ENCODE results near the gene LINC01488. TPM values are rescaled to one million over a fixed set of nuclear protein-coding genes. Genes with fewer than 3 reads are reported as not detected.

Gene LINC01488
- total and polyA plus RNA-seq, 10 of the 15 experiments (the other 5 are each of a cell fraction or from before 2014, with no cell fraction given) = not detected

DNA sequence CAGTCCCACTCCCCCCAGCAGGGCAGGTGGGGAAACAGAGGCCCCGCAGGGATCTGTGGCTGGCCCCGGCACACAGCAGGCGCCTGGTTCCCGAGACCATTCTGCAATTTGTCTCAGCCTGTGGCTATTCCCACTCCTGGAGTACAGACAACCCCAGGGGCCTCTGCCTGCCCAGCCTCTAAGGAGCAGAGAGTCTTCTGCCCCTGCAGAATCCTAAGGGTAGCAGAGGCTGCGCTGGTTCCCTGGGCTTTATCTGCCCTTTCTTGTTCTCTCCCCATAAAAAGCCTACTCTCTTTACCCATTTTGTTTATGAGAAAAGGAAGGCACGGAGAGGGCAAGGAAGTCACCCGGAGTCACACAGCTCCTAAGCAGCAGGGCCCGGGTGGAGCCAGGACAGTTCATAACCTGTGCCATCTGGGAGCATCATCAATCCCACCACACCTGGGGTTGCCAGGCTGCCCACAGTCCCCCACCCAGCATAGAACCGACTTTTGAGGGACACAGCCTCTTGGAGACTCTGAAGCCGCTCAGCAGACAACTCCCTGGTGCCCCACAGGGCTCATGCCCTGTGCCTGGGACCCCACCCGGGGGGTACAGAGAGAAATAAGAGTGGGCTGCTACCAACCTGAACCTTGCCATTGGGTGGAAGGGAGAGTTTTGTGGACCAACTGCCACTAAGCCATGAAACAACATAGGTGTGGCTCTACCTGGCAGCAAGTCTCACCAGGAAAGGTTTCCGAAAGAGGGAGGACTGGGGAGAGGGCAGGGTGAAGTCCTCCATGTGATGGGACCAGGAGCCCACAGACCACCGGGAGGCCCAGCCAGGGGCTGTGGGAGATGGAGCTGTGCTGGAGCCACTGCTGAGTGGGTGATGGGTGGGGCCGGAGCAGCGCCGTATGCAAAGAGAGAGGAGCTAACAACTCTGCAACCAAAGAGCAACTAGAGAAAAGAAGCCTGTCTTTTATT lies 17.2 kb upstream of the LINC01488 start:
- no peak overlapping the region for H3K4me3 ChIP-seq
- H4K20me1 ChIP-seq (ENCODE audit: control insufficient read depth, insufficient read depth) = no peaks in the 10 kb centered on the region
- no peaks in the 10 kb centered on the region; a peak in 1 of 4 replicates for H3K27me3 ChIP-seq (replicated peaks in 1 of 2; ENCODE audit: control insufficient read depth in 2 of 2, insufficient read depth in 2 of 2, low read length in 1 of 2)
- H3K9ac ChIP-seq (ENCODE audit: control insufficient read depth, insufficient read depth, low read length) = no peak overlapping the region
- POLR2A ChIA-PET = no interaction called here
- no peak overlapping the region for H3K4me2 ChIP-seq (ENCODE audit: control insufficient read depth, insufficient read depth)
- H3K36me3 ChIP-seq (ENCODE audit: control insufficient read depth in 2 of 2, insufficient read depth in 2 of 2, low read length in 1 of 2) = no peaks in the 10 kb centered on the region
- BruUV-seq (replicated peaks) = no TSS peak
- DNase-seq (ENCODE audit: low read depth, low spot score) (no peak), ATAC-seq (no peak), FAIRE-seq (no peak)
- H3K4me1 ChIP-seq (ENCODE audit: control insufficient read depth, insufficient read depth, low read length) = peaks cover 15% of the 10 kb centered on the region
- no peak overlapping the region for H3K27ac ChIP-seq (ENCODE audit: control insufficient read depth, insufficient read depth)
- no peak overlapping the region for H2AFZ ChIP-seq (ENCODE audit: control insufficient read depth, low read depth, low read length)
- H3K79me2 ChIP-seq (ENCODE audit: control insufficient read depth, insufficient read depth, low read length) = no peaks in the 10 kb centered on the region
- WGBS (ENCODE audit: insufficient coverage, insufficient replicate concordance, low lambda C conversion rate, missing lambda C conversion rate) = 49% methylated on average over 16 of the region's 16 CpGs
- SMC1A ChIA-PET (ENCODE audit: uncharacterized antibody, unreplicated experiment) = no interaction called here
- peaks cover 2% of the 10 kb centered on the region; the same call in 1 of the 3 replicates for H3K9me3 ChIP-seq (replicated peaks; ENCODE audit: control insufficient read depth, insufficient read depth, low read length)
- in situ Hi-C loops (cut with MboI) = no loop called here
- TF ChIP-seq ESRRA (IDR thresholded peaks at IDR 0.05; ENCODE audit: low read length) (no peak), EED (IDR thresholded peaks at IDR 0.05; ENCODE audit: low read depth) (no peak), SIN3A (IDR thresholded peaks at IDR 0.05; ENCODE audit: low read depth, low read length) (no peak), ZSCAN29 (IDR thresholded peaks at IDR 0.05) (no peak), SIX5 (IDR thresholded peaks at IDR 0.05; ENCODE audit: low read depth, low read length, severe bottlenecking) (no peak)
- CTCF ChIA-PET = no interaction called here
- RAD21 ChIA-PET (ENCODE audit: unreplicated experiment) = no interaction called here
- intact Hi-C loops (cut with micrococcal nuclease; ENCODE audit: unreplicated experiment) = no loop called here

DNA sequence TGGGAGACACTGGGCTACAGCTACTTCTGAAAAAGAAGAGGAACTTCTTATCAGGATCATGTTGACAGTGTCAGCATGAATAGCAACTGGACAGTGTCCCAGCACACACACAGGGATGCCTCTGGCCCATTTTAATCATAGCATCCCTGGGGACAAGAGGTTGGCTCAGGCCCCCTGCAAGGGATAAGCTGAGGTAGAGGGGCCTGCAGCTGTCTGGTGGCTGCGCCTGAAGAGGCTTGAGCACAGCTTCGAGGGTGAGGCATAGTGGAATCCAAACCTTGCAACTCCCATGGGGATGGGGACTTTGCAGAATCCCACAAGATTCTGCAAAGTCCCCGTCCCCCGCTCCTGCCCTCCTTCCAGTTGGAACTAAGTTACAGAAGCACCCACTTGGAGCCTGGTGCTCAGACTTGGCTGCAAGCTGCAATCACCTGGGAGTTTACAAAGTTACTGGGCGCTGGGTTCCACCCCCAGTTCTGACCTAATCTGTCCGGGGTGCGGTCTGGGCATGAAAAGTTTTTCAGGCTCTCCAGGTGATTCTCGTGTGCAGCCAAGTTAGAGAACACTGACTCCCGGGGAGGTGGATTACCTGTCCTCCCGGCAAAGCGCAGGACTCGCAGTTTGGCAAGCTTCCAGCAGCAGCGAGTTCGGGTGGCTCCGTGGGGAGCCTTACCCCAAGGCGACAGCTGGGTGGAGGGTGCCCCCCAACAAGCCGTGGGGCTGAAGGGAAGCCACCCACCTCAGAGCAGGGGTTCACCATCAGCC lies 16.0 kb upstream of the LINC01488 start:
- ChIA-PET CTCF (no interaction called here), SMC1A (ENCODE audit: uncharacterized antibody, unreplicated experiment) (interaction anchor here (1.1 kb wide), 1 partner anchor 172 kb away, joined by 3 read pairs; no protein-coding TSS in a partner anchor), POLR2A (no interaction called here), RAD21 (ENCODE audit: unreplicated experiment) (no interaction called here)
- no peak overlapping the region for H3K4me3 ChIP-seq
- DNase-seq (ENCODE audit: low read depth, low spot score) = no peak
- H3K9ac ChIP-seq (ENCODE audit: control insufficient read depth, insufficient read depth, low read length) = no peak overlapping the region
- intact Hi-C loops (cut with micrococcal nuclease; ENCODE audit: unreplicated experiment) = no loop called here
- ATAC-seq = no peak
- H3K4me1 ChIP-seq (ENCODE audit: control insufficient read depth, insufficient read depth, low read length) = peaks cover 15% of the 10 kb centered on the region
- H3K4me2 ChIP-seq (ENCODE audit: control insufficient read depth, insufficient read depth) = no peak overlapping the region
- no peaks in the 10 kb centered on the region for H3K79me2 ChIP-seq (ENCODE audit: control insufficient read depth, insufficient read depth, low read length)
- H3K36me3 ChIP-seq (ENCODE audit: control insufficient read depth in 2 of 2, insufficient read depth in 2 of 2, low read length in 1 of 2) = no peaks in the 10 kb centered on the region
- no TSS peak for BruUV-seq (replicated peaks)
- H3K27ac ChIP-seq (ENCODE audit: control insufficient read depth, insufficient read depth) = no peak overlapping the region
- H2AFZ ChIP-seq (ENCODE audit: control insufficient read depth, low read depth, low read length) = no peak overlapping the region
- WGBS (ENCODE audit: insufficient coverage, insufficient replicate concordance, low lambda C conversion rate, missing lambda C conversion rate) = 44% methylated on average over 17 of the region's 17 CpGs
- H3K9me3 ChIP-seq (replicated peaks; ENCODE audit: control insufficient read depth, insufficient read depth, low read length) = peaks cover 2% of the 10 kb centered on the region; the same call in 1 of the 3 replicates
- H3K27me3 ChIP-seq (replicated peaks in 1 of 2; ENCODE audit: control insufficient read depth in 2 of 2, insufficient read depth in 2 of 2, low read length in 1 of 2) = no peaks in the 10 kb centered on the region; a peak in 1 of 4 replicates
- in situ Hi-C loops (cut with MboI) = no loop called here
- no peak for FAIRE-seq
- no peaks in the 10 kb centered on the region for H4K20me1 ChIP-seq (ENCODE audit: control insufficient read depth, insufficient read depth)
- TF ChIP-seq IRF4 (IDR thresholded peaks at IDR 0.05; ENCODE audit: low read depth, low read length) = no peak
- no peak for TF ChIP-seq RAD21 (IDR thresholded peaks at IDR 0.05; ENCODE audit: insufficient read depth, low read depth, low read length)
- TF ChIP-seq ZBTB33 (IDR thresholded peaks at IDR 0.05) = no peak
- no peak for TF ChIP-seq PAX8 (IDR thresholded peaks at IDR 0.05)
- TF ChIP-seq, protein P1, sequence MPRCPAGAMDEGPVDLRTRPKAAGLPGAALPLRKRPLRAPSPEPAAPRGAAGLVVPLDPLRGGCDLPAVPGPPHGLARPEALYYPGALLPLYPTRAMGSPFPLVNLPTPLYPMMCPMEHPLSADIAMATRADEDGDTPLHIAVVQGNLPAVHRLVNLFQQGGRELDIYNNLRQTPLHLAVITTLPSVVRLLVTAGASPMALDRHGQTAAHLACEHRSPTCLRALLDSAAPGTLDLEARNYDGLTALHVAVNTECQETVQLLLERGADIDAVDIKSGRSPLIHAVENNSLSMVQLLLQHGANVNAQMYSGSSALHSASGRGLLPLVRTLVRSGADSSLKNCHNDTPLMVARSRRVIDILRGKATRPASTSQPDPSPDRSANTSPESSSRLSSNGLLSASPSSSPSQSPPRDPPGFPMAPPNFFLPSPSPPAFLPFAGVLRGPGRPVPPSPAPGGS (IDR thresholded peaks at IDR 0.05; ENCODE audit: borderline replicate concordance, insufficient read depth, low read depth, low read length, poor library complexity, severe bottlenecking) = no peak
- no peak for TF ChIP-seq POLR2AphosphoS2 (IDR thresholded peaks at IDR 0.05; ENCODE audit: low read depth, low read length)
- no peak for TF ChIP-seq RBBP5 (conservative IDR thresholded peaks at IDR 0.05)
- no peak for TF ChIP-seq CHD4 (IDR thresholded peaks at IDR 0.05)
